ENCODE measurements around the gene TLR6.
A peak's percentile ranks its signal among the peaks of the same experiment; 100 is the strongest.

Gene TLR6

GRCh38 chr4:38837849-38838248 lies 18.8 kb downstream of the TLR6 start:
- peak; percentile 37 for DNase-seq (ENCODE audit: low read depth)
- H3K4me3 ChIP-seq (ENCODE audit: low read depth, low read length) = no peak overlapping the region
- TF ChIP-seq, protein P1, sequence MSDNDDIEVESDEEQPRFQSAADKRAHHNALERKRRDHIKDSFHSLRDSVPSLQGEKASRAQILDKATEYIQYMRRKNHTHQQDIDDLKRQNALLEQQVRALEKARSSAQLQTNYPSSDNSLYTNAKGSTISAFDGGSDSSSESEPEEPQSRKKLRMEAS (IDR thresholded peaks at IDR 0.05; ENCODE audit: low read depth, low read length) = no peak
- TF ChIP-seq POLR2A (IDR thresholded peaks at IDR 0.05; ENCODE audit: extremely low read depth, insufficient read length) (no peak), MYC (IDR thresholded peaks at IDR 0.05; ENCODE audit: low read depth, low read length) (no peak), CTCF (IDR thresholded peaks at IDR 0.05; ENCODE audit: low read depth, low read length) (no peak)

GRCh38 chr4:38837334-38837733 lies 19.3 kb downstream of the TLR6 start:
- TF ChIP-seq, protein P1 (IDR thresholded peaks at IDR 0.05; ENCODE audit: low read depth, low read length) = no peak
- TF ChIP-seq CTCF (IDR thresholded peaks at IDR 0.05; ENCODE audit: low read depth, low read length) = no peak
- no peak for TF ChIP-seq MYC (IDR thresholded peaks at IDR 0.05; ENCODE audit: low read depth, low read length)
- no peak for TF ChIP-seq POLR2A (IDR thresholded peaks at IDR 0.05; ENCODE audit: extremely low read depth, insufficient read length)

DNA sequence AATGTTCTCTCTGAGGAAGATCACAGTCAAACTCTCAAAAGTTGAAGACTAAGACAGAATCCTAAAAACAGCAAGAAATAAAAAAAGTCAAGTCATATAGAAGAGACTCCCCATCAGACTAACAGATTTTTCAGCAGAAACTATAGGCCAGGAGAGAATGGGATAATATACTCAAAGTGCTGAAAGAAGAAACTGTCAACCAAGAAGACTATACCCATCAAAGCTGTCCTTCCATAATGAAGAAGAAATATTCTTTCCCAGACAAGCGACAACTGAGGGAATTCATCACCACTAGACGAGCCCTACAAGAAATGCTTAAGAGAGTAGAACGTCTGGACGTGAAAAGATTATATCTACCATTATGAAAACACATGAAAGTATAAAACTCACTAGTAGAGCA lies 22.0 kb downstream of the TLR6 start:
- no peak for DNase-seq (ENCODE audit: low read depth)
- TF ChIP-seq MYC (IDR thresholded peaks at IDR 0.05; ENCODE audit: low read depth, low read length) (no peak), POLR2A (IDR thresholded peaks at IDR 0.05; ENCODE audit: extremely low read depth, insufficient read length) (no peak), CTCF (IDR thresholded peaks at IDR 0.05; ENCODE audit: low read depth, low read length) (no peak)
- TF ChIP-seq, protein P1 (IDR thresholded peaks at IDR 0.05; ENCODE audit: low read depth, low read length) = no peak
- H3K4me3 ChIP-seq (ENCODE audit: low read depth, low read length) = no peak overlapping the region

More at GRCh38 chr4:38837334-38837733, 19.3 kb downstream of the TLR6 start:
- H3K4me3 ChIP-seq (ENCODE audit: low read depth, low read length) = no peak overlapping the region
- DNase-seq (ENCODE audit: low read depth) = no peak

GRCh38 chr4:38832624-38833528 lies 23.7 kb downstream of the TLR6 start:
- TF ChIP-seq CTCF (IDR thresholded peaks at IDR 0.05; ENCODE audit: low read depth, low read length) = peak; percentile 11
- TF ChIP-seq, protein P1 (IDR thresholded peaks at IDR 0.05; ENCODE audit: low read depth, low read length) = no peak
- DNase-seq (ENCODE audit: low read depth) = no peak

DNA sequence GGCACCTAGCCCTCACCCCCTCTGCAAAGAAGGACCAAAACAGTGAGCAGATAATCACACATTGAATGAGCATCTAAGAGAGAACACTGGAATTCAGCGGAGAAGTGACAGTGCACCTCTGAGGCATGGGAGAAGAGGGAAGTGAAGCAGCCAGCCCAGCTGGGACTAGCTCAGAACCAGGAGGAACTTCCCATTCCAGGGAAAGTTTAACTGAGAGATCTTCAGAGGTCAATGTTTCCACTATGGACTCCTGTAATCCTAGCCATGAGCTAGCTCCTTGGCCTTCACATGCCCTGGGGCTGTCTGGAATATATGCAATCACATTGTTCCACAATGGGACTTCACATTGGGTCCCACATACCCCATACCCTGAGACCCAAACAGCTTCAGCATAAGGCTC lies 24.4 kb downstream of the TLR6 start:
- no peak overlapping the region for H3K4me3 ChIP-seq (ENCODE audit: low read depth, low read length)
- DNase-seq (ENCODE audit: low read depth) = no peak
- TF ChIP-seq POLR2A (IDR thresholded peaks at IDR 0.05; ENCODE audit: extremely low read depth, insufficient read length) (no peak), CTCF (IDR thresholded peaks at IDR 0.05; ENCODE audit: low read depth, low read length) (no peak), MYC (IDR thresholded peaks at IDR 0.05; ENCODE audit: low read depth, low read length) (no peak)
- TF ChIP-seq, protein P1 (IDR thresholded peaks at IDR 0.05; ENCODE audit: low read depth, low read length) = no peak

More at GRCh38 chr4:38832624-38833528, 23.7 kb downstream of the TLR6 start:
- no peak overlapping the region for H3K4me3 ChIP-seq (ENCODE audit: low read depth, low read length)
